H1 (cell line): ENCODE data around the gene CYRIA. TPM values are rescaled to one million over a fixed set of nuclear protein-coding genes. Genes with fewer than 3 reads are reported as not detected.

Experiments used
- ASH2L ChIP-seq: fragments of 200-600, 300-600 bp; sonication (generic); IDR thresholded peaks from one replicate; pipeline ENCODE4 v1.7.1; 2017; ENCODE audit warnings: low read length
- polyA plus RNA-seq, 7 experiments: library from polyadenylated mRNA; depleted of rRNA in 3 of 7; stranded (reverse) in 5 of 7; unstranded in 2 of 7; fragments of >200 nt in 5 of 7; fragments of 200-250 nt in 2 of 7; gene quantifications; 1 replicate in 5 of 7; 2 replicates in 1 of 7; 4 replicates in 1 of 7; pipeline versions ENCODE4 v1.2.1 to v1.2.3, GENCODE V29; 2011 to 2013; ENCODE audit warnings: missing spikeins in 2 of 7, mixed read lengths in 2 of 7
- total RNA-seq: library from RNA; stranded (reverse); fragmentation: NEBNext Ultra II Directional; extraction: Animal tissue kit (Norgen Biotek cat#: 25700); gene quantifications from 2 replicates; pipeline ENCODE4 v1.2.1, GENCODE V29; 2021

CYRIA gene
- total and polyA plus RNA-seq, 2 of the 8 experiments (the other 6 are each of a cell fraction or from before 2014, with no cell fraction given): 1.5 to 9.8 TPM

DNA sequence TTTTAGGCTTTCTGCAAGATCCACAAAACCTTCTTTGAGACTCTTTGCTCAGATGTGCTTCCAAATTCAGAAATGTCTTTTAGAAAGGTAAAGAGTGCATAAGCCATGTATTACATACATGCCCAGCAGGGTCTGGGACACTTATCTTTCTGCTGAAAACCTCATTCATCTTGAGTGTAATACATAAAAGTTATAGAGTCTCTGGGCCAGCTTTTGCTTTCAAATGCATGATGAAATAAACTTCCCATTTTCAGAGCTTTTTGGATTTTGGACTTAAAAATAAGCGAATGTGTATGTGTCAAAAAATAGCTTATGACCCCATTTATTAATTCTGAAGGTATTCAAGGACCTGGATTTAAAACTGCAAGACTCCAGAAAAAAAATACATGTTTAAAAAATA is 8.0 kb downstream of the CYRIA start (continued):
- TF ChIP-seq ASH2L: no peak
